Keratinocyte (primary cell): ENCODE results near the gene TSHZ3. TPM values are rescaled to one million over a fixed set of nuclear protein-coding genes. Genes with fewer than 3 reads are reported as not detected.

Experiments
- DNase-seq: peaks from one replicate; pipeline ENCODE4 v3.0.0-alpha.2; 2011; ENCODE audit warnings: low read depth, missing footprints, low spot score
- FAIRE-seq: peaks from 2 replicates; lab custom pipeline; 2011; peaks lifted over from hg19 to GRCh38; lab: Jason Lieb, UNC
- H2AFZ ChIP-seq: 2 replicates; pipeline ENCODE4 v1.6.0; 2012; ENCODE audit warnings: low read length, control low read depth, inconsistent platforms; ENCODE audit not compliant: control insufficient read depth
- H3K27ac ChIP-seq: 2 replicates; pipeline ENCODE4 v1.5.1; 2011; ENCODE audit warnings: low read length; ENCODE audit not compliant: control insufficient read depth, insufficient read depth
- H3K27me3 ChIP-seq: 3 replicates; pipeline ENCODE4 v1.6.0; 2011; ENCODE audit warnings: low read length; ENCODE audit not compliant: control insufficient read depth, insufficient read depth; ENCODE audit errors: extremely low read depth
- H3K36me3 ChIP-seq, 2 experiments: 2 replicates in 1 of 2; 3 replicates in 1 of 2; pipeline ENCODE4 v1.5.1; 2011; ENCODE audit warnings: low read length in 2 of 2, mild to moderate bottlenecking in 1 of 2; ENCODE audit not compliant: control insufficient read depth in 2 of 2, insufficient read depth in 2 of 2; ENCODE audit errors: extremely low read depth in 1 of 2
- H3K4me1 ChIP-seq: 3 replicates; pipeline ENCODE4 v1.5.1; 2011; ENCODE audit warnings: low read length; ENCODE audit not compliant: control insufficient read depth, insufficient read depth; ENCODE audit errors: extremely low read depth
- H3K4me2 ChIP-seq: 3 replicates; pipeline ENCODE4 v1.6.0; 2011; ENCODE audit warnings: low read depth, low read length; ENCODE audit not compliant: control insufficient read depth, insufficient read depth; ENCODE audit errors: extremely low read depth
- H3K4me3 ChIP-seq, 3 experiments: fragments of 200-600 bp in 1 of 3; sonication (generic) in 1 of 3; 2 replicates in 2 of 3; 3 replicates in 1 of 3; pipeline ENCODE4 v1.5.1; 2011 to 2016; ENCODE audit warnings: low read length in 3 of 3, mild to moderate bottlenecking in 3 of 3, control low read depth in 2 of 3, inconsistent platforms in 1 of 3, low read depth in 1 of 3, mixed read lengths in 1 of 3, mixed run types in 1 of 3, moderate library complexity in 1 of 3; ENCODE audit not compliant: control insufficient read depth in 2 of 3, insufficient read depth in 2 of 3; ENCODE audit errors: extremely low read depth in 1 of 3
- H3K79me2 ChIP-seq: 2 replicates; pipeline ENCODE4 v1.6.0; 2012; ENCODE audit warnings: low read length; ENCODE audit not compliant: control insufficient read depth, insufficient read depth
- H3K9ac ChIP-seq: 3 replicates; pipeline ENCODE4 v1.6.0; 2011; ENCODE audit warnings: low read length; ENCODE audit not compliant: control insufficient read depth, insufficient read depth; ENCODE audit errors: extremely low read depth
- H3K9me1 ChIP-seq: 3 replicates; pipeline ENCODE4 v1.6.0; 2011; ENCODE audit warnings: low read length; ENCODE audit not compliant: control insufficient read depth, insufficient read depth; ENCODE audit errors: extremely low read depth
- H3K9me3 ChIP-seq: 2 replicates; pipeline ENCODE4 v1.5.1; 2012; ENCODE audit warnings: low read depth, low read length; ENCODE audit not compliant: control insufficient read depth
- H4K20me1 ChIP-seq: 3 replicates; pipeline ENCODE4 v1.6.0; 2011; ENCODE audit warnings: low read length; ENCODE audit not compliant: control insufficient read depth, insufficient read depth; ENCODE audit errors: extremely low read depth
- CTCF ChIP-seq, 3 experiments: IDR thresholded peaks in 1 of 3; conservative IDR thresholded peaks in 1 of 3; optimal IDR thresholded peaks in 1 of 3; 2 replicates in 2 of 3; 3 replicates in 1 of 3; pipeline versions ENCODE3 to v1.5.1; 2011; ENCODE audit warnings: low read length in 3 of 3, mild to moderate bottlenecking in 3 of 3, moderate library complexity in 2 of 3, control low read depth in 1 of 3, inconsistent platforms in 1 of 3; ENCODE audit not compliant: insufficient read depth in 2 of 3; ENCODE audit errors: extremely low read depth in 1 of 3
- EZH2 ChIP-seq: IDR thresholded peaks from one replicate; pipeline ENCODE4 v1.6.1; 2012; ENCODE audit warnings: inconsistent platforms, mild to moderate bottlenecking, low read length, moderate library complexity
- dilution Hi-C: fragments of 300-500 bp; cut with MboI; formaldehyde crosslinking; loops from one replicate; pipeline ENCODE4 v1.7.0; 2020; ENCODE audit warnings: low sequenced_read_pairs; ENCODE audit not compliant: extremely low pct_ligation_motif_present
- polyA plus RNA-seq, 5 experiments: library from polyadenylated mRNA; depleted of rRNA in 3 of 5; stranded (reverse) in 3 of 5; stranded (forward) in 1 of 5; unstranded in 1 of 5; fragments of >200 nt; gene quantifications; 1 replicate in 1 of 5; 2 replicates in 3 of 5; 3 replicates in 1 of 5; pipeline versions ENCODE4 v1.2.1 to v1.2.3, GENCODE V29; 2011 to 2012; ENCODE audit warnings: missing spikeins in 2 of 5, low read depth in 1 of 5, low replicate concordance in 1 of 5

Gene TSHZ3
- polyA plus RNA-seq, 1 donor (not counting 4 experiments of a cell fraction or from before 2014, with no cell fraction given), result 3.6 TPM

GRCh38 chr19:31346184-31347059, 2.8 kb downstream of the TSHZ3 start:
- dilution Hi-C loops, result no loop called here
- no peak overlapping the region for H3K4me3 ChIP-seq
- no peaks in the 10 kb centered on the region for H3K27me3 ChIP-seq
- no peaks in the 10 kb centered on the region for H3K9me3 ChIP-seq
- no peak for TF ChIP-seq CTCF (optimal IDR thresholded peaks at IDR 0.05 in 1 of 3, IDR thresholded peaks at IDR 0.05 in 1 of 3, conservative IDR thresholded peaks at IDR 0.05 in 1 of 3; ENCODE audit: extremely low read depth in 1 of 3, insufficient read depth in 2 of 3, low read length in 3 of 3)
- TF ChIP-seq EZH2, result no peak
- H4K20me1 ChIP-seq, result no peaks in the 10 kb centered on the region
- H2AFZ ChIP-seq, result no peak overlapping the region
- H3K9me1 ChIP-seq, result no peaks in the 10 kb centered on the region
- FAIRE-seq (no peak), DNase-seq (no peak)
- H3K36me3 ChIP-seq, result peaks cover 0 to 4% of the 10 kb centered on the region in 2 experiments
- no peak overlapping the region for H3K4me2 ChIP-seq
- peaks cover 37% of the 10 kb centered on the region for H3K79me2 ChIP-seq
- peaks cover 1% of the 10 kb centered on the region for H3K4me1 ChIP-seq
- H3K27ac ChIP-seq, result no peak overlapping the region
- no peak overlapping the region for H3K9ac ChIP-seq

- no peaks in the 10 kb centered on the region for H3K27me3 ChIP-seq
- H3K4me1 ChIP-seq, result peaks cover 18% of the 10 kb centered on the region
- H2AFZ ChIP-seq, result no peak overlapping the region
- H3K9me1 ChIP-seq, result no peaks in the 10 kb centered on the region
- TF ChIP-seq CTCF (optimal IDR thresholded peaks at IDR 0.05 in 1 of 3, IDR thresholded peaks at IDR 0.05 in 1 of 3, conservative IDR thresholded peaks at IDR 0.05 in 1 of 3; ENCODE audit: extremely low read depth in 1 of 3, insufficient read depth in 2 of 3, low read length in 3 of 3) (no peak), EZH2 (no peak)
- H3K36me3 ChIP-seq, result peaks cover 0 to 7% of the 10 kb centered on the region in 2 experiments
- FAIRE-seq (no peak), DNase-seq (no peak)
- H3K9me3 ChIP-seq, result no peaks in the 10 kb centered on the region
- H3K9ac ChIP-seq, result no peak overlapping the region
- no peak overlapping the region for H3K4me2 ChIP-seq
- dilution Hi-C loops, result no loop called here
- peaks cover 38% of the 10 kb centered on the region for H3K79me2 ChIP-seq
- no peaks in the 10 kb centered on the region for H4K20me1 ChIP-seq
- no peak overlapping the region for H3K27ac ChIP-seq
- H3K4me3 ChIP-seq, result no peak overlapping the region
Observed at GRCh38 chr19:31344403-31344802, 4.8 kb downstream of the TSHZ3 start.
